Measurements from ENCODE around the gene GNG10.
"Not testable (repeated sequence)": the region's sequence is repeated elsewhere in the genome, so short reads cannot be mapped to it uniquely, and the experiment has no call there.

Gene GNG10

DNA sequence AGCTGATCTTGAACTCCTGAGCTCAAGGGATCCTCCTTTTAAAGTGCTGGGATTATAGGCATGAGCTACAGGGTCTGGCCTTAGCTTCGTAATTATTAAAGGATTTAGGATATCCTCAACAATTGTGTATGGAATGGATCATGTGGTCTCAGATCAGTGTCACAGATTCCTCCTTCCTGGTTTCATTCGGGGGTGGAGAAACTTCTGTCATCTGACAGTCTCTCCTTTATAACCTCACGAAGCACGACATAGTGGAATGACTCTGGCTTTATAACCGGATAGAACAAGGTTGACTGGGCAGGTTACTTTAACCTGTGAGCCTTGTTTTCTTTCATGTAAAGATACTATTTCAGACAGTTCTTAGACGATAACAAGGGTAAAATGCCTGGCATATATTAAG, 4.4 kb upstream of the GNG10 start:
- DNase-seq: no peak

DNA sequence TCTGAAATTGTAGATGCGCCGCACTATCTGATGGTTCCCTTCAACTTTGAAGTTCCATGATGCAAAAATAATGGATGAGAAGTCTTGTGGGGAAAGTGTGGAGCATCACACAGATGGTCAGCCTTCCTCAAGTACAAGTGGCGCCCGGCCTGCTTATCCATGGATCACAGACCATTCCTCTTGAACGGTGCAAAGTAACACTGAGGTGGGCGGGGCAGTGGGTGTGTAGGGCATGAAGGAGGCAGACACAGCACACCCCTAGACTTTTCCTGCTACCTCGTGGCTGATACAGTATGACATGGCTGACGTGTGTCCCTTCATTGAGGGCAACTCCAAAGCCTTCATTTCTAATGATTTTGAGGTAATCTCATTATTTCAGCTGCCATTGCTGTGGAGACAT, 2.5 kb upstream of the GNG10 start:
- DNase-seq: no peak

DNA sequence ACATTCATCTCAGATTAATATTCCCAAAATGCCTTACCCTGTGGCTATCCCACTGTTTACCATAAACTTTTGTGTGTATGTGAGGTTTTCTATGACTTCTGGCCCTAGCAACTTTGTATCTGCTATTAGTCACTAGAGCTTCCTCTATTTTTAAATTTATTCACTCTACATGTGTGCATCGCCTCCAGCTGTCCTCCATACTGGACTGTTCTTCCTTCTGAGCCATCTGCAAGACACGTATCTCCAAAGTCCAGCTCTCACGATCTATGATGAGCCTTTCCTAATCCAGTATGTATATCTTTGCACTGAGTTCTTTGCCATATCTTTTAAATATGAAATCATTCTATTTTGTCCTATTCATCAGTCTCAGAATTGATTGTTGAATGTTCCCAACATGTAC, 1.7 kb upstream of the GNG10 start:
- no peak for DNase-seq

DNA sequence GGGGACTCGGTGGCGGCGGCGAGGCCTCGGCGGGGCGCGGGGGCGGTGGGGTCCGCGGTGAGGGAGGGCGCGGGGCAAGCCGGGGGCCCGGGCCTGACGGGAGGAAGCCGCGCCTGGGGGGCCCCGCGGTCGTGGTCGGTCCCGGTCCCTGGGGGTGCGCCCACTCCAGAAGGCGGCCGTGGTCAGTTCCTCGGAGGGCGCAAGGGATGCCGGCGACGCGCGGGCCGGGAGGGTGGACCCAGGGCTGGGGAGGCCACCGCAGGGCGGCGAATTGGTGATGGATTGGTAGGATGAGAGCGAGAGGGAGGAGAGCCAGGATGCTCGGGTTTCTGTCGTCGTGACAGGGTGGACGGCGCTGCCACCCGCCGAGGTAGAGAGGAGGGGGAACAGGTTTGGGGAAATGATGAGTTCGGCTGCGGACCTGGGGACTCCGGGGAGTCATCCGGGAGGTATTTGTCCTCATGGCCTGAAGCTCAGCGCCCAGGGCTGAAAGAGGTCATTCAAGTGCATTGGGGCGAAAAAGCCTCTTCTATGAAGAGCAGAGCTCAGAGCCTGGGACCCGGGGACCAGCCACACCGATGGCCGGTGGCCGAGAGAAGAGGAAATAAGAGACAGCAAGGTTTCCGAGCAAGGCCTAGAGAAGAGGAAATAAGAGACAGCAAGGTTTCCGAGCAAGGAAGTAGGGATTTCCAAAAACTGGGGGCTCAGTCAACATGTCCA, 557 bp downstream of the GNG10 start:
- peak; percentile 65 for DNase-seq

DNA sequence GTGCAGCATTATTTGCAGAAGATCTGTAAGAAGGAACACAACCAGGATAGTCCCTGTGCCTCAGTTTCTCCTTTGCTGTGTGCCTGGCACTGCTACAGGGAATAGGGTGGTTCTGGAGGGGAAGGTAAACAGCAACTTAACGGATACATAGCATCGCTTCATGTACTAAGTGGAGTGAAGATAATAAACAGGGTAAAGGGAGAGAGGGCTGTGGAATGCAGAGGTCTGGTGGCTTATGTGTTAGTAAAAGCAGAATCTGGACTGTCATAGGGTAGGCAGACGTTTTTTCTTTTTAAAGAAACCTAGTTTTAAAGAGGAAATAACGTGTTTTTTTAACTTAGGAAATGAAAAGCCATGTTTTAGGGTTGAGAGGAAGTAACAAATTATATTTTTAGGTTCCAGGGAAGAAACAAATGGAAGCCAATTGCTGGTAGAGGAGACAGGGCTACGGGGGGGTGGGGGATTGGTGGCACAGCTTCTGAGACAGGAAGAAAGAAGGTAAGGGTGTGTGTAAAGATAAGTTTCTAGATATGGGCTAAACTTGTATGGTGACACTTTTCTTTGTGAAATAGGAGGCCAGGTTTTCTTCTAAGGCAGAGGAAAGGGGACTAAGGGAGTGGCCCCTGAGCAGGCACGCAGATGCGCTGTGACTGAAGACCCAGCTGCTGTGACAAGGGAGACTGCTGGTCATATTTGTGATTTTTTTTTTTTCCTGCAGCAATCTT, 1.3 kb downstream of the GNG10 start:
- no peak for DNase-seq

DNA sequence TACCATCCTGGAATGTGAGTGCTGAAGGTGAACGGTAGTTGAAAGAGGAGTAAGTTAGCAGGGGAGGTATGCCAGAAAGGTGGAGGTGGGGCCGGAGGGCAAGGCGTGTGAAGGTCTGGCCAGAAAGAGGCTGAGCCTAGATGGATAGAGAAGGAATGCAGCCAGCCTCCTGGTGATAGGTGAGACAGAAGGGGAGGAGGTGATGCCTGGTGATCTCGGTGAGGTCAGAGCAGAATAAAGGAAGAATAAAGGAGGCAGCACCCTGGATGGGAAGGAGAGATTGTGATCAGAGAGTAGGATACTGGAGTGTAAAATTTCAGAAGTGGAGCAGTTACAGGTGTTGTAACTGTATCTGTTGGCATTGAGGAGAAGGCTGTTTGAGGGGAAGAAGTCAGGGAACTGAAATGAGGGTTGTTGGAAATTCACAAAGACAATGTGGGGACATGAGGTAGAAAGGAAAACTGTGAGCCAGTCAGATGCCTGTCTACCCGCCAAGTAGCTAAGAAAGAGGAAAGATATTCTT, 2.0 kb downstream of the GNG10 start:
- no peak for DNase-seq

DNA sequence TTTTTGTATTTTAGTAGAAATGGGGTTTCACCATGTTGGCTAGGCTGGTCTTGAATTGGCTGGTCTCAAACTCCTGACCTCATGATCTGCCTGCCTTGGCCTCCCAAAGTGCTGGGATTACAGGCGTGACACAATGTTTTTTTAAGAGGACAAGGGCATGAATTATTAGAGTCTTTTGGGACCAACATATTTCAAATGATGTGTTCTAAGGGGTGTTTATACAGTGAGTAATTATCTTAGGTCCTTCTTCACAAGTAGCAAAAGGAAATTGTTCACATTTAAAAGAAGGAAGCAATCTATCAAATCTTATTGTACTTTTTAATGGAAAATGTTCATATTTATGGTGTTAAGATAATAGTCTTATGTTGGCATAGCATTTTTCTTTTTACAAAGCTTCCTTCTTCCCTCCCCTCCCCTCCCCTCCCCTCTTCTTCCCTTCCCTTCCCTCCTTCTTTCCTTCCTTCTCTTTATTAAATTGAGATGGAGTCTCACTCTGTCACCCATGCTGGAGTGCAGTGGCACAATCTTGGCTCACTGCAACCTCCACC, 6.7 kb downstream of the GNG10 start:
- DNase-seq: no peak

DNA sequence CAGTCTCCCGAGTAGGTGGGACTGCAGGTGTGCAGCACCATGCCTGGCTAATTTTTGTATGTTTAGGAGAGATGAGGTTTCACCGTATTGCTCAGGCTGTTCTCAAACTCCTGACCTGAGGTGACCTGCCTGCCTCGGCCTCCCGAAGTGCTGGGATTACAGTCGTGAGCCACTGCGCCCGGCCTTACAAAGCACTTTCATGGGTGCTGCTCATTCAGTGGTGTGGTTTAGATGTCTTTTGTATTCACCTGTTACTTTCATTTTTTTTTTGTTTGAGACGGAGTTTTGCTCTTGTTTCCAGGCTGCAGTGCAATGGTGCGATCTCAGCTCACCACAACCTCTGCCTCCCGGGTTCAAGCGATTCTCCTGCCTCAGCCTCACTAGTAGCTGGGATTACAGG, 7.2 kb downstream of the GNG10 start:
- DNase-seq: not testable (repeated sequence)

DNA sequence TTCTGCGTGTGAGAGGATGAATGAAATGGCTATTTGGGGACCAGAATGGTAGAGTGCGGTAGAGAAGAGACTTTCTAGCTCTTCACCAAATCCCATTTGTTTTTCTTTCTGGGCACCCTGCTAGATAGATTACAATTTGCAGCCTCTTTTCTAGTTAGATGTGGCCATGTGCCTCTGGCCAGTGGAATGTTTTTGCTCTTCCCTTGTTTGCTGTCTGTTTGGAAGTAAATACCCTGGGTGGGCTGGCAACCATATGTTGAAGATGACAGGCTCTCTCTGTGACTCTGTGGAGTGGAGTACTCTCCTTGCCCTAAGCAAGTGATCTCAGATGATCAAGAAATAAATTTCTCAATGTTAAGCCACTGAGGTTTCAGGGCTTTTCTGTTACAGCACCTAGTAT, 12.9 kb downstream of the GNG10 start:
- no peak for DNase-seq

DNA sequence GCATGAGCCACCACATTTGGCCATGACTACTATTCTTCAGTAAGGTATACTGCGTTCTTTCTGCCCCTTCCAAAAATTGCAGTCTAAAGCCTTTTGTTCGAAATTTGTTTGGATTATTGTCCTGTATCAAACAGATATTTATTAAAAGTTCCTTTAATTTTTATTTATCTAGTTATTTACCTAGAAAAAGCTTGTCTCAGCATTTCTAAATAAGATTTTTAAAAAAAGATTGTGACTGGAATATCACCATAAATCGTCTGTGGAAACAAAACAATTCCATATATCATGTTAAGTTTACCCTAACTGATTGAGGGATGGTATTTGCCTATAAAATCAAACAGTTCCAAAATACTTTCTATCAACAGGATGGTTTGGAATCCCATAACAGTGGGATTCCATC, 14.7 kb downstream of the GNG10 start:
- DNase-seq: no peak

DNA sequence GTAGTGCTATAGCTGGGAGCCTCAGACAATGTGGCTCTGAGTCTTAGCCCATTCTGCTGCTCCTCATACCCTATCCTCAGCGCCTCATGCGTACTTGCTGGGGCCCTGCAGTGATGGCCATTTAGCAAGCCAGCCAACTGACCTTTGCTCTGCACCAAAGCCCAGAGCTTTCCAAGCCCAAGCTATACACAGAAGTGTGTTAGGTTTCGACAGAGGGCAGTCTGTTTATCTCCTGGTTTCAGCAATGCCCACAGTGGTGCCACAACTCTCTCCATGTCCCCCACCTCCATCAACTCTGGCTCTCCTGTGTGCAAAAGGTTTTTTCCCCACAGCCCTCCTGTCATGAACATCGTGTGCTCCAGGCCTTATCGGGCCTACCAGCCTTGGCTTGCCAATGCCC, 16.9 kb downstream of the GNG10 start:
- no peak for DNase-seq

DNA sequence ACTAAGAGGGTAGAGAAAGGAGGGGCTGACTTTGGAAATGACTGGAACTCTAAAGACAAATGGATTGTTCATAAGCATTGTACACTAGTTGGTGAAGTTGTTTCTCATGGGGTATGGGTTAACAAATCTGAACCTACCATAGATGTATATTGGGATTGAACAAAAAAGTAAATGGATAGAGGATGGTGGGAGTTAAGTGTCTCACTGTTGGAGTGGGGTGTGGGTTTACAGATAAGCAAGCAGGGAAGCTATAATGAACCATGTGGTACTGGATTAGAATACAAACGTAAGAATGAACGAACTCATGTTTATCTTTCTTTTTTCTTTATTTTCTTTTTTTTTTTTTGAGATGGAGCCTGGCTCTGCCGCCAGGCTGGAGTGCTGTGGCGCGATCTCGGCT, 17.8 kb downstream of the GNG10 start:
- no peak for DNase-seq

DNA sequence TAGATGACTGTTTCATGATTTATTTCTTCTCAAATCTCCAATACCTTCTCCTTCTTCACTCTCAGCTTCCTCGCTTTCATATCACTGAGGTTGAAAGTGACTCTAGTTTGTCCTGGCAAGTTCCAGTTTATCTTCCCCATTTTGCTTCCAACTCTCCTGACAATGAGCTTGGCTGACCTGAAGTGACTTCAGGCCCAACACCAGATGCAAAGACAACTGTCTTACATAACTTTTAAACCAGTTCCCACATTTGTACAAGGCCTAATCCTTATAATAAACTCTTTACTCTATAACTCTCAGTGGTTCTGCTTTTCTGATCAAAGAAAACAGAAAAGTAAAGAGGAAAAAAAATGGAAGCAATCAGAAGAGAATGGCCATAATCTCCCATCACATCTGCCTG, 22.0 kb downstream of the GNG10 start:
- no peak for DNase-seq

DNA sequence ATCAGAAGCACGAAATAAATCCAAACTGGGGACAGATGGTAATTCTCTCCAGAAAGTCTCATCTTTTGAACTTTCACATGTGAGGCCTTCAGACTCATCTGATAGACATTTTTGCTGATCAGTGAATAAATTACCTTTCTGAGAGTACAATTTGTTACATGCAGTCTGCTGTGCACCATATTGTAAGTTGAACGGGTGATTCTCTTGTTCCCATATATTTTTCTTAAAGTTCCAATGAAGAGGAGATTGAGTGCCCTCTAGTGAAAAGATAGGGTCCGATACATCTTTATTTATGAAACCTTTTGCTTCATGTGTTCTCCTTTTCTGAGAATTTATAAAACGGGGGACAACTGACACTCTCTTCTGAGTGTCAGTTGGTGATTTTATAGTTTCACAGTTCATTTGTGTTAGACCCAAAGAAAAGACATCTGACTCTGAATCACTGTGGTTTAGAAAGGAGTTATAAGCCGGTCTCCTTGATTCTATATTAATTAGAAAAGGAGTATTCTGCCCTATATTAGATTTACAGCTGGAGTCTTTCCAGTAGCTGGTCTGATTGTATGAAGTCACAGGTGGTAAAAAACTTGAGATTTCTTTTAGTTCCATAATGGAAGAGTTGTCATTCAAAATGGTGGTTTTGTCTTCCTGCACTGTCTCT, 30.4 kb downstream of the GNG10 start:
- DNase-seq: no peak

DNA sequence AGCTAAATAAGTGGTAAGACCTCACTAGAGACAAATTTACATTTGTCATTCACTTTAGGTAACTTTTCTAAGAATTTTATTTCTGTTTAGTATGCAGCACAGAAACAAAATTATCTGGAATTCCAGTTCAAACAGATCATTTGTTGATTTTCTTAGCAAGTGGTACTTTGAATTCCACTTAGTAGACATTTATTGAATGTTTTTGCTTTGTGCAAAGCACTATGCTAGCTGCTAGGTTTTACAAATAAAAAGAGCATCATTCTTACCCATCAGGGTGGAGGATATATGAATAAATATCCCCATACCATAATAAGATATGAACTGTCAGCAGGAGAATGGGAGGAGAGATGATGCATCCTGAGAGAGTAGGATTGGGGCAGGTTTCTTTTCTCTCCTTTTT, 35.4 kb downstream of the GNG10 start:
- no peak for DNase-seq

DNA sequence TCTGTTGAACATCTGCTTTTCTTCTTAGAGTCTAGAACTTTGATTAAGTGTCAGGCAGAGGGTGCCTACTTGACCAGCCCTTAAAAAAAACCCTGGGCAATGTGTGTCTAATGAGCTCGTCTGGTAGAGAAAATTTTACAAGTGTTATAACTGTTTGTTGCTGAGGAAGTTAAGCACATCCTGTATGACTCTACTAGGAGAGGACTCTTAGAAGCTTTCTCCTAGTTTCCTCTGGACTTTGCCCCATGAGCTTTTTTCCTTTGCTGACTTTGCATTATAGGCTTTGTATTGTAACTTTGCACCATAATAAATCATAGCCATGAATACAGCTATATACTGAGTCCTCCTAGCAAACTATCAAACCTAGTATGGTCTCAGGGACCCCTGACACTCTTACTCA, 39.4 kb downstream of the GNG10 start:
- no peak for DNase-seq

DNA sequence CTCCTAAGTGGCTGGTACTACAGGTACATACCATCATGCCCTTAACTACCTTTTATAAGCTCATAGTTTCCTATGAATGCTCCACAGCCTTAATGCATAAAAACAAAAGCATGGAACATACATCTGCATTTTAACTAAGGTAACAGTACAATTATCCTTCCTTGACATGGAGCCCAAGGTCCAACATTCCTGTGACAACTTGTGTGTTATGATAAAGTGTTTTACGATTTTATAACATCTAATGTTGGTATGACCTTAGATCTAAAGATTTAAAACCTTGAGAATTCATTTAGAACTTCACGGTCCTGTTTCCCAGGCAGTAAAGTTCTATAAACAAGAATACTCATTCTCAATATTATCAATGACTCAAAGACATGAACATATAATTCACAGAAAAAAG, 43.1 kb downstream of the GNG10 start:
- no peak for DNase-seq

DNA sequence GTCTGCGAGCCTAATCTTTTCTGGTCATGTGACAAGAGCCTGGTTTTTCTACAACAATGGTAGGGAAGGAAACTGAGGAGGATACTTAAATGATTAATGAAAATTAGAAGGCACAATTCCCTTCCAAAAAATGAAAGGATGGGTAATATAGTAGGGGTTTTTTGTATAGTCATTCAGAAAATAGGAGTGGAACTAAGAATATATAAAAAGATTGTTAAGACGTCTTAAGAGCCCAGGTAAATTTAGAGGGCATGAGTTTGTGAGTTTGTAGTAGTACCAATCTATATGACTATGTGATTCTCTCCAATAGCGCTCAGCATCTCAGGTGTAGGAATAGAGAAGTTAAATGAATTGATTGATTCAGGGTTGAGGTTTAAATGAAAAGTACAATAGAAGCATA, 50.1 kb downstream of the GNG10 start:
- DNase-seq: no peak

DNA sequence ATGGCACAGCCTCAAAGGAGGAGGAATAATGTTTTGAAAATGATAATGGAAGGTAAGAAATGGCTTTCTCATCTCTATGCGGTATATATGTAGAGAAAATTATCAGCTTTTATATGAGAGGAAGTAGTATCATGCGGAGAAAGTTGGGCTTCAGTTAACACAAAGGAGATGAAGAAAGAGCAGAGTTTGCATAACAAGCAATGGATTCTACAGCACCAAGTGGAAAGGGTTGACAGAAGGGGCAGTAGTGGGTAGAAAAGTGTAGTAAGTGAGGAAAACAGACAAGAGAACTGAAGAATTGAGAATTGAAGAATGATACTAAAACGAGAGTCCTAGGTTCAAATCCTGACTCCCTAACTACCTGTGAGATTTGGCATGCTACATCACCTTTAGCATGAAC, 51.0 kb downstream of the GNG10 start:
- no peak for DNase-seq

DNA sequence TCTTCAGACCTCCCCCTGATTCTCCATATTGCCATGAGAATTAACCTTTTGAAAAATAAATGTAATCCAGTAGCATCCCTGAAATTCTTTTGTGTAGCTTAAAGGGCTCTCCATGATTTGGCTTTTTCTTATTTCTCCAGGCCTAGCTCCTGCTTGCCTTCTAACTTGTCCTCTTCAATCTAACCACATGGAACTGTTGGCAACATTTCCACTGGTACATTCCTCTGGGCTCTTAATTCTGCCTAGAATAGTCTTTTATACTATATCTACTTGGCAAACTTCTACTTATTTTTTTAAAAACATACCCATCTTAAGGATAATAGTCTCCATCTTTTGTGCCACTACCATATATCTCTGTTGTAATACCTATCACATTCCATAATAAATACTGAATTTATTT, 54.1 kb downstream of the GNG10 start:
- no peak for DNase-seq

DNA sequence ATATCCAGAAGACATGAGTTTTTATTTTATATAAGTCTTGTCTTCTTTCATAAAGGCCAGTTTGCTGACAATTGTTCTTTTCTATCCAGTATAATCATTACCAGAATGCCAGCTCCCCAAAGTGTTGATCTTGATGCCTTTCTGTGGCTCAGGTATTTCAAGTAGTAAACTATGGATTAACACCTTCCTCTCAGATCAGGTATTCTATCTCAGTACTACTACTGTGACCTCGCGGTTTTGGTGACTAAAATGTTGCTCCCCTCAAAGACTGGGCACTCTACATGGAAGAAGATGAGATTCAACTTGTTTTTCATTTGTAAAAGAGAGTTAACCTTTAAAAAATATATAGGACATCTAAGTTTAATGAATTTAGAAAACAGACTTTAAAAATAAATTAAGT, 58.1 kb downstream of the GNG10 start:
- no peak for DNase-seq

Data from right hindlimb (tissue), 1 donor.